HG03469 (cell line): ENCODE measurements around the gene WDFY2.
A peak's percentile ranks its signal among the peaks of the same experiment; 100 is the strongest.
"Not testable (repeated sequence)": the region's sequence is repeated elsewhere in the genome, so short reads cannot be mapped to it uniquely, and the experiment has no call there.

Experiments
- ATAC-seq: cut with Tn5 transposase; IDR thresholded peaks from one replicate; pipeline ENCODE4 v1.9.1; 2021; ENCODE audit warnings: mild to moderate bottlenecking, moderate library complexity, moderate number of reproducible peaks; ENCODE audit not compliant: unreplicated experiment

The WDFY2 gene

GRCh38 chr13:51583875-51584730 lies at the start of gene WDFY2:
TSS of gene WDFY2 (plus strand) at chr13:51584462. CDS start at chr13:51584688, 226 bp downstream.
- peak; percentile 66 for ATAC-seq

GRCh38 chr13:51538591-51539179 lies 45.6 kb upstream of the WDFY2 start:
- no peak for ATAC-seq

GRCh38 chr13:51539887-51540286 lies 44.4 kb upstream of the WDFY2 start:
- ATAC-seq, result no peak

- ATAC-seq, result no peak
These were observed 43.2 kb upstream of the WDFY2 start for GRCh38 chr13:51541037-51541436.

GRCh38 chr13:51541809-51542258 lies 42.4 kb upstream of the WDFY2 start:
- no peak for ATAC-seq

GRCh38 chr13:51542346-51543242 lies 41.7 kb upstream of the WDFY2 start:
- ATAC-seq, result no peak

- not testable (repeated sequence) for ATAC-seq
These were observed 38.8 kb upstream of the WDFY2 start for GRCh38 chr13:51545446-51545845.

- no peak for ATAC-seq
These were observed 36.7 kb upstream of the WDFY2 start for GRCh38 chr13:51547425-51548176.

GRCh38 chr13:51549050-51549449 lies 35.2 kb upstream of the WDFY2 start:
- no peak for ATAC-seq

- no peak for ATAC-seq
These were observed 34.7 kb upstream of the WDFY2 start for GRCh38 chr13:51549593-51549992.

GRCh38 chr13:51550151-51550550 lies 34.1 kb upstream of the WDFY2 start:
- ATAC-seq, result no peak

GRCh38 chr13:51551416-51551815 lies 32.8 kb upstream of the WDFY2 start:
- no peak for ATAC-seq

- ATAC-seq, result peak; percentile 40
These were observed 32.2 kb upstream of the WDFY2 start for GRCh38 chr13:51552027-51552426.

- no peak for ATAC-seq
These were observed 30.7 kb upstream of the WDFY2 start for GRCh38 chr13:51553531-51553930.

GRCh38 chr13:51556740-51557139 lies 27.5 kb upstream of the WDFY2 start:
- no peak for ATAC-seq

- no peak for ATAC-seq
These were observed 26.8 kb upstream of the WDFY2 start for GRCh38 chr13:51557438-51557837.

GRCh38 chr13:51557875-51558612 lies 26.2 kb upstream of the WDFY2 start:
- no peak for ATAC-seq

- no peak for ATAC-seq
These were observed 24.1 kb upstream of the WDFY2 start for GRCh38 chr13:51559946-51560735.
